HL-60 (cell line): ENCODE data around the gene NOTCH3.

ENCODE experiments used
- CTCF ChIP-seq: IDR thresholded peaks from one replicate; pipeline ENCODE4 v1.5.1; 2011; ENCODE audit warnings: low read length, control low read depth, inconsistent platforms; ENCODE audit not compliant: insufficient read depth
- SPI1 ChIP-seq: IDR thresholded peaks from 2 replicates; pipeline ENCODE4 v1.6.1; 2012; ENCODE audit warnings: low read depth, mild to moderate bottlenecking, borderline replicate concordance

GRCh38 chr19:15212711-15213110, 11.9 kb upstream of the NOTCH3 start:
- TF ChIP-seq CTCF (no peak), SPI1 (no peak)
